HG03469 (cell line): ENCODE measurements around the gene SLC10A4.

Experiments used
- ATAC-seq: cut with Tn5 transposase; IDR thresholded peaks from one replicate; pipeline ENCODE4 v1.9.1; 2021; ENCODE audit warnings: mild to moderate bottlenecking, moderate library complexity, moderate number of reproducible peaks; ENCODE audit not compliant: unreplicated experiment

Gene SLC10A4

GRCh38 chr4:48489683-48490011 is 6.5 kb downstream of the SLC10A4 start:
- ATAC-seq = no peak

- no peak for ATAC-seq
These were observed 7.0 kb downstream of the SLC10A4 start, which contains the start of gene ZAR1 for GRCh38 chr4:48490012-48490679. TSS of gene ZAR1 (plus strand) at chr4:48490252. CDS start at chr4:48490292, 40 bp downstream.

GRCh38 chr4:48490680-48491513 is 7.8 kb downstream of the SLC10A4 start:
- no peak for ATAC-seq

- no peak for ATAC-seq
These were observed 8.5 kb downstream of the SLC10A4 start for GRCh38 chr4:48491514-48492176.

- ATAC-seq = no peak
These were observed 10.4 kb downstream of the SLC10A4 start for GRCh38 chr4:48493452-48494100.

- ATAC-seq = no peak
These were observed 12.8 kb downstream of the SLC10A4 start for GRCh38 chr4:48495941-48496340.

- ATAC-seq = no peak
These were observed 15.8 kb downstream of the SLC10A4 start for GRCh38 chr4:48498895-48499294.

- peak; percentile 82 for ATAC-seq
These were observed 16.5 kb downstream of the SLC10A4 start for GRCh38 chr4:48499551-48500066.

GRCh38 chr4:48503233-48504025 is 20.3 kb downstream of the SLC10A4 start:
- ATAC-seq = no peak

GRCh38 chr4:48504026-48504330 is 20.8 kb downstream of the SLC10A4 start:
- ATAC-seq = no peak

GRCh38 chr4:48504352-48504751 is 21.2 kb downstream of the SLC10A4 start:
- no peak for ATAC-seq

GRCh38 chr4:48506716-48507115 is 23.6 kb downstream of the SLC10A4 start:
- ATAC-seq = no peak

- ATAC-seq = no peak
These were observed 26.4 kb downstream of the SLC10A4 start for GRCh38 chr4:48509543-48509942.

GRCh38 chr4:48518143-48518542 is 35.0 kb downstream of the SLC10A4 start:
- no peak for ATAC-seq

- ATAC-seq = no peak
These were observed 43.3 kb downstream of the SLC10A4 start for GRCh38 chr4:48526406-48526805.

GRCh38 chr4:48538358-48538757 is 55.2 kb downstream of the SLC10A4 start:
- no peak for ATAC-seq
